ENCODE data around the gene ZSCAN21. TPM values are rescaled to one million over a fixed set of nuclear protein-coding genes. Genes with fewer than 3 reads are reported as not detected.
"Not testable (repeated sequence)": the region's sequence is repeated elsewhere in the genome, so short reads cannot be mapped to it uniquely, and the experiment has no call there.

The ZSCAN21 gene
- total and polyA plus RNA-seq, 10 of the 15 experiments (the other 5 are each of a cell fraction or from before 2014, with no cell fraction given) = 1.9 to 9.6 (median 7.1) TPM

- TF ChIP-seq ZBTB11 (CRISPR knock-in tag; IDR thresholded peaks at IDR 0.05) = no peak
Measured at GRCh38 chr7:100008525-100008924, 41.0 kb upstream of the ZSCAN21 start (continued).

GRCh38 chr7:100009952-100010351, 39.6 kb upstream of the ZSCAN21 start:
- 47% methylated on average over 8 of the region's 8 CpGs for WGBS (ENCODE audit: insufficient coverage, insufficient replicate concordance, low lambda C conversion rate, missing lambda C conversion rate)
- intact Hi-C loops (cut with micrococcal nuclease; ENCODE audit: unreplicated experiment); SMC1A ChIA-PET (ENCODE audit: uncharacterized antibody, unreplicated experiment); H3K4me1 ChIP-seq (ENCODE audit: control insufficient read depth, insufficient read depth, low read length); H3K4me3 ChIP-seq; RAD21 ChIA-PET (ENCODE audit: unreplicated experiment); H3K4me2 ChIP-seq (ENCODE audit: control insufficient read depth, insufficient read depth); H3K79me2 ChIP-seq (ENCODE audit: control insufficient read depth, insufficient read depth, low read length); H2AFZ ChIP-seq (ENCODE audit: control insufficient read depth, low read depth, low read length); H3K9me3 ChIP-seq (replicated peaks; ENCODE audit: control insufficient read depth, insufficient read depth, low read length); CTCF ChIA-PET; ATAC-seq; H3K27ac ChIP-seq (ENCODE audit: control insufficient read depth, insufficient read depth); H3K36me3 ChIP-seq (ENCODE audit: control insufficient read depth in 2 of 2, insufficient read depth in 2 of 2, low read length in 1 of 2); H3K27me3 ChIP-seq (replicated peaks in 1 of 2; ENCODE audit: control insufficient read depth in 2 of 2, insufficient read depth in 2 of 2, low read length in 1 of 2); H3K9ac ChIP-seq (ENCODE audit: control insufficient read depth, insufficient read depth, low read length); DNase-seq (ENCODE audit: low read depth, low spot score); BruUV-seq (replicated peaks); in situ Hi-C loops (cut with MboI); H4K20me1 ChIP-seq (ENCODE audit: control insufficient read depth, insufficient read depth); FAIRE-seq: not testable (repeated sequence)
- POLR2A ChIA-PET = interaction anchor here (0.6 kb wide), 1 partner anchor 37 kb away, joined by 3 read pairs; no protein-coding TSS in a partner anchor

DNA sequence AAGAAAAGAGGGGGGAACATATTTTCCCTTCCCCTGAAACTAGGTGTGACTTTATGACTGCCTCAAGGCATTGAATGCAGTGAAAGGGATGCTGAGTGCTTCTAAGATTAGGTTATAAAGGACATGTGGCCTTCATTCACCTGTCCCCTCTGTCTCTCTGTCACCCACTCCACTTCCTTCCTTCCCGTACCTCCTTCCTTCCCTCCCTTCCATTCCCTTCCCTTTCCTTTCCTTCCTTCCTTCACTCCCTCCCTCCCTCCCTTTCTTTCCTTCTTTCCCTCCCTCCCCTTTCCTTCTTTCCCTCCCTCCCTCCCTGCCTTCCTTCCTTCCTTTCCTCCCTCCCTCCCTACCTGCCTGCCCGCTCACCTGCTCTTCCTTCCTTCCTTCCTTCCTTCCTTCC, 38.7 kb upstream of the ZSCAN21 start:
- H3K4me1 ChIP-seq (ENCODE audit: control insufficient read depth, insufficient read depth, low read length) = no peaks in the 10 kb centered on the region
- ATAC-seq (no peak), DNase-seq (ENCODE audit: low read depth, low spot score) (no peak), FAIRE-seq (no peak)
- H3K4me2 ChIP-seq (ENCODE audit: control insufficient read depth, insufficient read depth) = no peak overlapping the region
- no peaks in the 10 kb centered on the region for H3K36me3 ChIP-seq (ENCODE audit: control insufficient read depth in 2 of 2, insufficient read depth in 2 of 2, low read length in 1 of 2)
- BruUV-seq (replicated peaks) = no TSS peak
- 0% methylated on average over 1 of the region's 2 CpGs for WGBS (ENCODE audit: insufficient coverage, insufficient replicate concordance, low lambda C conversion rate, missing lambda C conversion rate)
- POLR2A ChIA-PET = no interaction called here
- no peaks in the 10 kb centered on the region for H3K9me3 ChIP-seq (replicated peaks; ENCODE audit: control insufficient read depth, insufficient read depth, low read length)
- CTCF ChIA-PET = no interaction called here
- no peaks in the 10 kb centered on the region for H4K20me1 ChIP-seq (ENCODE audit: control insufficient read depth, insufficient read depth)
- H3K9ac ChIP-seq (ENCODE audit: control insufficient read depth, insufficient read depth, low read length) = no peak overlapping the region
- intact Hi-C loops (cut with micrococcal nuclease; ENCODE audit: unreplicated experiment) = no loop called here
- no peak overlapping the region for H2AFZ ChIP-seq (ENCODE audit: control insufficient read depth, low read depth, low read length)
- SMC1A ChIA-PET (ENCODE audit: uncharacterized antibody, unreplicated experiment) = no interaction called here
- TF ChIP-seq ETV6 (conservative IDR thresholded peaks at IDR 0.05 in 1 of 2, IDR thresholded peaks at IDR 0.05 in 1 of 2; ENCODE audit: borderline replicate concordance in 1 of 2, low read depth in 1 of 2) = no peak
- TF ChIP-seq, protein P1, sequence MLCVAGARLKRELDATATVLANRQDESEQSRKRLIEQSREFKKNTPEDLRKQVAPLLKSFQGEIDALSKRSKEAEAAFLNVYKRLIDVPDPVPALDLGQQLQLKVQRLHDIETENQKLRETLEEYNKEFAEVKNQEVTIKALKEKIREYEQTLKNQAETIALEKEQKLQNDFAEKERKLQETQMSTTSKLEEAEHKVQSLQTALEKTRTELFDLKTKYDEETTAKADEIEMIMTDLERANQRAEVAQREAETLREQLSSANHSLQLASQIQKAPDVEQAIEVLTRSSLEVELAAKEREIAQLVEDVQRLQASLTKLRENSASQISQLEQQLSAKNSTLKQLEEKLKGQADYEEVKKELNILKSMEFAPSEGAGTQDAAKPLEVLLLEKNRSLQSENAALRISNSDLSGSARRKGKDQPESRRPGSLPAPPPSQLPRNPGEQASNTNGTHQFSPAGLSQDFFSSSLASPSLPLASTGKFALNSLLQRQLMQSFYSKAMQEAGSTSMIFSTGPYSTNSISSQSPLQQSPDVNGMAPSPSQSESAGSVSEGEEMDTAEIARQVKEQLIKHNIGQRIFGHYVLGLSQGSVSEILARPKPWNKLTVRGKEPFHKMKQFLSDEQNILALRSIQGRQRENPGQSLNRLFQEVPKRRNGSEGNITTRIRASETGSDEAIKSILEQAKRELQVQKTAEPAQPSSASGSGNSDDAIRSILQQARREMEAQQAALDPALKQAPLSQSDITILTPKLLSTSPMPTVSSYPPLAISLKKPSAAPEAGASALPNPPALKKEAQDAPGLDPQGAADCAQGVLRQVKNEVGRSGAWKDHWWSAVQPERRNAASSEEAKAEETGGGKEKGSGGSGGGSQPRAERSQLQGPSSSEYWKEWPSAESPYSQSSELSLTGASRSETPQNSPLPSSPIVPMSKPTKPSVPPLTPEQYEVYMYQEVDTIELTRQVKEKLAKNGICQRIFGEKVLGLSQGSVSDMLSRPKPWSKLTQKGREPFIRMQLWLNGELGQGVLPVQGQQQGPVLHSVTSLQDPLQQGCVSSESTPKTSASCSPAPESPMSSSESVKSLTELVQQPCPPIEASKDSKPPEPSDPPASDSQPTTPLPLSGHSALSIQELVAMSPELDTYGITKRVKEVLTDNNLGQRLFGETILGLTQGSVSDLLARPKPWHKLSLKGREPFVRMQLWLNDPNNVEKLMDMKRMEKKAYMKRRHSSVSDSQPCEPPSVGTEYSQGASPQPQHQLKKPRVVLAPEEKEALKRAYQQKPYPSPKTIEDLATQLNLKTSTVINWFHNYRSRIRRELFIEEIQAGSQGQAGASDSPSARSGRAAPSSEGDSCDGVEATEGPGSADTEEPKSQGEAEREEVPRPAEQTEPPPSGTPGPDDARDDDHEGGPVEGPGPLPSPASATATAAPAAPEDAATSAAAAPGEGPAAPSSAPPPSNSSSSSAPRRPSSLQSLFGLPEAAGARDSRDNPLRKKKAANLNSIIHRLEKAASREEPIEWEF (IDR thresholded peaks at IDR 0.05; ENCODE audit: insufficient replicate concordance, low read depth, low read length) = no peak
- no peaks in the 10 kb centered on the region for H3K27me3 ChIP-seq (replicated peaks in 1 of 2; ENCODE audit: control insufficient read depth in 2 of 2, insufficient read depth in 2 of 2, low read length in 1 of 2)
- no peak overlapping the region for H3K27ac ChIP-seq (ENCODE audit: control insufficient read depth, insufficient read depth)
- no peak overlapping the region for H3K4me3 ChIP-seq
- peaks cover 6% of the 10 kb centered on the region for H3K79me2 ChIP-seq (ENCODE audit: control insufficient read depth, insufficient read depth, low read length)
- RAD21 ChIA-PET (ENCODE audit: unreplicated experiment) = no interaction called here
- in situ Hi-C loops (cut with MboI) = no loop called here

Measured in GM12878 (cell line).